ENCODE measurements around the gene PRDM11.

PRDM11 gene

DNA sequence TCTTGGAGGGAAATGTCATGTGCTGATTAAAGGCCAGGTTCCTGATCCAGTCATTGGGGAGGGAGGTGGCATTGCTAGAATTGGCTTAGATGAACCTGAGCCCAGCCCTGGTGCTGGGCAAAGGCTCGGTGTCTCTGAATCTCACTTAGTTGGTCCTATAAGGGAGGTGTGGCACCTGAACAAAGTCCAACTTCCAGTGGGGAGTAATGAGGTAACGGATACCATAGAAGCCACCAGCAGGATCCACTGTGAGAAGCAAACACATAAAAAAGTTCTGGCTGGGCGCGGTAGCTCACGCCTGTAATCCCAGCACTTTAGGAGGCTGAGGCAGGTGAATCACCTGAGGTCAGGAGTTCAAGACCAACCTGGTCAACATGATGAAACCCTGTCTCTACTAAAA, 26.6 kb downstream of the PRDM11 start:
- no peak for TF ChIP-seq CTCF (conservative IDR thresholded peaks at IDR 0.05)

GRCh38 chr11:45174168-45174835, 27.9 kb downstream of the PRDM11 start:
- no peak overlapping the region for H3K27ac ChIP-seq
- no peak for TF ChIP-seq CTCF (conservative IDR thresholded peaks at IDR 0.05)

More for the DNA sequence above, 26.6 kb downstream of the PRDM11 start:
- no peak overlapping the region for H3K27ac ChIP-seq

- no peak for TF ChIP-seq CTCF (conservative IDR thresholded peaks at IDR 0.05)
- no peak overlapping the region for H3K27ac ChIP-seq
Measured at GRCh38 chr11:45174963-45175362, 28.5 kb downstream of the PRDM11 start.

DNA sequence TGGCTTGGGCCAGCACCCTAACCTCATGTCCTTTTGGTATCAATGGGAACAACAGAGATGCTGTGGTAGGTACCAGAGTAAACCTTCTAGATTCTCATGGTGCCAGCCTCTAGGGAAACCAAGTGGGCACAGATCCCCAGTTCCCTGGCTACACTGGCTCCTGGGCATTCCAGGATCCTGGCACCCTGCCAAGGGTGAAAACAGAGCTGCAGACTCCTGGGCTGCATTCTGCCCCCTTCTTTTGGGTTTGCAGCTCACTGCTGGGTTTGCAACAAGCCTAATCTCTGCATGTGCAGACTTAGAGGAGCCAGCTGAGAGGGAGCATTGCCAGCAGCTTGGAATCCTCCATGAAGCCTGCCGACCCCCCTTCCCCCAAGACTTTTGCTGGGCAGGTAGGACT, 30.6 kb downstream of the PRDM11 start:
- H3K27ac ChIP-seq: no peak overlapping the region
- no peak for TF ChIP-seq CTCF (conservative IDR thresholded peaks at IDR 0.05)

DNA sequence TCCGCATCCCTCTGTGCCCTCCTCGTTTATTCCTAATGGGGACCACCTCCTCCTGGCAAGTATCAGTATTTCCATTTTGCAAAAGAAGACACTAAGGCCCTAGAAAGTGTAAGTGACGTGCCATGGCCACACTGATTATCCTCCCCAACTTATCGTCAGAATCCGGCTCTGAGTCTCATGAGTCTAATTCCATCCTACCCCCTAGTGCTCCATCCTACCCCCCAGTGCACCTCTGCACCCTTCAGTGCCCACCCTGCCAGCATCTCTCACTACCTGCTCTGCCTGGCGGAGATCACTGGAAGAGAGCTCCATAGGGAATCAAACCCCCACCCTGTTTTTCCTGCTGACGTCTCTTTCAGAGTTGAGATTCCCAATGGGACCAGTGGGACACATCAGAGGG, 31.8 kb downstream of the PRDM11 start:
- no peak for TF ChIP-seq CTCF (conservative IDR thresholded peaks at IDR 0.05)
- H3K27ac ChIP-seq: no peak overlapping the region

- H3K27ac ChIP-seq: no peak overlapping the region
- TF ChIP-seq CTCF (conservative IDR thresholded peaks at IDR 0.05): no peak
Measured at GRCh38 chr11:45178890-45179671, 32.6 kb downstream of the PRDM11 start.

GRCh38 chr11:45179686-45180178, 33.3 kb downstream of the PRDM11 start:
- TF ChIP-seq CTCF (conservative IDR thresholded peaks at IDR 0.05): no peak
- peak overlapping the region; percentile 68; the same call in 1 of the 2 replicates for H3K27ac ChIP-seq
